ENCODE data around the gene ITGB7. TPM values are rescaled to one million over a fixed set of nuclear protein-coding genes. Genes with fewer than 3 reads are reported as not detected.
A peak's percentile ranks its signal among the peaks of the same experiment; 100 is the strongest.

Gene ITGB7
- total and polyA plus RNA-seq, 9 of the 15 experiments (the other 6 are each of a cell fraction or from before 2014, with no cell fraction given) = 0.06 to 2.0 (median 0.67) TPM

GRCh38 chr12:53193040-53193439 is 14.0 kb downstream of the ITGB7 start:
- H3K27ac ChIP-seq (ENCODE audit: extremely low read depth, low read depth, low read length) = no peak overlapping the region
- no peak overlapping the region for H3K4me2 ChIP-seq (ENCODE audit: insufficient read depth, low read length)
- DNase-seq (ENCODE audit: extremely low read depth in 1 of 4, low spot score in 3 of 4) = no peak
- 0 out of 4 replicates have a peak overlapping the region, but pooled peaks of 1 of the 2 experiments have one; percentile 6 for H3K9ac ChIP-seq (ENCODE audit: insufficient read depth in 1 of 2, low read depth in 2 of 2, low read length in 2 of 2)
- POLR2A ChIA-PET = interaction anchor here (0.6 to 1.2 kb wide), 4 partner anchors 8 to 55 kb away, joined by 3 to 4 read pairs (median 4); partner anchors contain the start of genes CSAD and ZNF740
- no peak for ATAC-seq
- BruUV-seq (replicated peaks) = no TSS peak
- H4K20me1 ChIP-seq (replicated peaks; ENCODE audit: control insufficient read depth, insufficient read depth, low read length) = peaks cover 4% of the 10 kb centered on the region; the same call in 1 of the 2 replicates
- no peaks in the 10 kb centered on the region for H3K9me1 ChIP-seq (ENCODE audit: control insufficient read depth, insufficient read depth, low read length)
- H3K27me3 ChIP-seq (ENCODE audit: control insufficient read depth in 2 of 2, insufficient read depth in 2 of 2, low read length in 2 of 2) = no peaks in the 10 kb centered on the region
- H3K79me2 ChIP-seq (ENCODE audit: control insufficient read depth, insufficient read depth, low read length) = no peaks in the 10 kb centered on the region
- H3K9me3 ChIP-seq (replicated peaks; ENCODE audit: control insufficient read depth, insufficient read depth, low read depth, low read length) = no peaks in the 10 kb centered on the region
- CTCF ChIA-PET (ENCODE audit: low intra/inter-chr PET ratio) = no interaction called here
- H3K4me1 ChIP-seq (replicated peaks in 1 of 2; ENCODE audit: control insufficient read depth in 2 of 2, insufficient read depth in 2 of 2, low read length in 2 of 2) = peaks cover 3 to 18% of the 10 kb centered on the region in 2 experiments; a peak in 3 of 5 replicates
- H3K4me3 ChIP-seq = no peak overlapping the region
- H2AFZ ChIP-seq (ENCODE audit: low read depth, low read length) = no peak overlapping the region
- no peak for FAIRE-seq
- H3K36me3 ChIP-seq (ENCODE audit: control insufficient read depth, insufficient read depth, low read length) = peaks cover 15% of the 10 kb centered on the region; the same call in 2 of the 3 replicates
- in situ Hi-C loops (cut with MboI) = no loop called here
- WGBS (ENCODE audit: insufficient coverage, low coverage, missing lambda C conversion rate) = 80% methylated on average over 9 of the region's 9 CpGs
- intact Hi-C loops (cut with micrococcal nuclease) = no loop called here
- TF ChIP-seq PHB (CRISPR knock-in tag; IDR thresholded peaks at IDR 0.05) (no peak), POU5F1 (IDR thresholded peaks at IDR 0.05; ENCODE audit: borderline replicate concordance, low read depth, low read length, partially characterized antibody) (no peak), SREBF2 (CRISPR knock-in tag; IDR thresholded peaks at IDR 0.05) (no peak), GTF2B (IDR thresholded peaks at IDR 0.05; ENCODE audit: extremely low read depth, insufficient read length) (no peak), POLR2G (IDR thresholded peaks at IDR 0.05; ENCODE audit: low read depth, low read length) (peak; percentile 59; the same call in 1 of the 2 replicates), POLR2AphosphoS2 (IDR thresholded peaks at IDR 0.05; ENCODE audit: low read length) (0 out of 2 replicates have a peak, but pooled peaks have one; percentile 7), XRCC5 (IDR thresholded peaks at IDR 0.05; ENCODE audit: low read depth, low read length) (no peak), POLR2A (conservative IDR thresholded peaks at IDR 0.05) (0 out of 2 replicates have a peak, but pooled peaks have one; percentile 3)
